HL-60 (cell line): Measurements from ENCODE around the gene FN3KRP.

ENCODE experiments used
- DNase-seq, 2 experiments: peaks; one replicate each; pipeline ENCODE4 v3.0.0-alpha.2; 2010 to 2020; ENCODE audit warnings: low read depth in 1 of 2, low spot score in 1 of 2
- H3K27ac ChIP-seq: fragments of 250-450 bp; sonication (Bioruptor Pico); replicated peaks from 2 replicates; pipeline ENCODE4 v1.5.1; 2020; ENCODE audit warnings: mild to moderate bottlenecking, moderate library complexity
- H3K27me3 ChIP-seq: fragments of 250-450 bp; sonication (Bioruptor Pico); 2 replicates; pipeline ENCODE4 v1.5.1; 2021; ENCODE audit warnings: mild to moderate bottlenecking, moderate library complexity; ENCODE audit not compliant: insufficient read depth, poor library complexity, severe bottlenecking
- H3K4me3 ChIP-seq: replicated peaks from 2 replicates; pipeline ENCODE4 v1.5.1; 2011; ENCODE audit warnings: mild to moderate bottlenecking, control low read depth, low read length; ENCODE audit not compliant: insufficient read depth
- CTCF ChIP-seq: IDR thresholded peaks from one replicate; pipeline ENCODE4 v1.5.1; 2011; ENCODE audit warnings: low read length, control low read depth, inconsistent platforms; ENCODE audit not compliant: insufficient read depth
- GABPA ChIP-seq: IDR thresholded peaks from 2 replicates; pipeline ENCODE4 v1.6.1; 2012; ENCODE audit warnings: low read depth
- POLR2AphosphoS5 ChIP-seq: IDR thresholded peaks from 2 replicates; pipeline ENCODE4 v1.6.1; 2012; ENCODE audit warnings: low read depth
- SPI1 ChIP-seq: IDR thresholded peaks from 2 replicates; pipeline ENCODE4 v1.6.1; 2012; ENCODE audit warnings: low read depth, mild to moderate bottlenecking, borderline replicate concordance
- TF ChIP-seq, protein P1 (sequence below): IDR thresholded peaks from 2 replicates; pipeline ENCODE4 v1.6.1; 2012; ENCODE audit warnings: low read depth; ENCODE audit not compliant: insufficient replicate concordance

Gene FN3KRP

DNA sequence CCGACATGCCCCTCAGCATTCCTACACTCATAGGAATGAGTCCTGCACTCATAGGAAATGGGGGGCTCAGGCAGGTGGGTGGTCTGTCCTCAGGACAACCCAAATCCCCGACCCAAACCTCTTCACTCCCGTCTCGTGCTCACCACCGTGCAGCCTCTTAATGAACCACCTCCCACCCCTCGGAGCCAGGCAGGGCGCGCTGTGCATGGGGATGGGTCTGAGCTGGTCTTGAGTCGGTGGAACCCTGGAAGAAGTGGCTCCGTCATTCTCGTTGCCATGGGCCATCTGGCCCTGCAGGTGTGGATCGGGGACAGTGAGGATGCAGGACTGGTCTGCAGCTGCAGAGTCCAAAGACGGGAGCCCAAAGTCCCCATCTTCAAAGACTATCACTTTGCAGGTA, 11.6 kb upstream of the FN3KRP start:
- Histone ChIP-seq H3K4me3 (no peak overlapping the region), H3K27me3 (no peaks in the 10 kb centered on the region), H3K27ac (no peak overlapping the region)
- no peak for DNase-seq
- TF ChIP-seq GABPA (no peak), POLR2AphosphoS5 (no peak), SPI1 (no peak), CTCF (no peak)
- TF ChIP-seq, protein P1, sequence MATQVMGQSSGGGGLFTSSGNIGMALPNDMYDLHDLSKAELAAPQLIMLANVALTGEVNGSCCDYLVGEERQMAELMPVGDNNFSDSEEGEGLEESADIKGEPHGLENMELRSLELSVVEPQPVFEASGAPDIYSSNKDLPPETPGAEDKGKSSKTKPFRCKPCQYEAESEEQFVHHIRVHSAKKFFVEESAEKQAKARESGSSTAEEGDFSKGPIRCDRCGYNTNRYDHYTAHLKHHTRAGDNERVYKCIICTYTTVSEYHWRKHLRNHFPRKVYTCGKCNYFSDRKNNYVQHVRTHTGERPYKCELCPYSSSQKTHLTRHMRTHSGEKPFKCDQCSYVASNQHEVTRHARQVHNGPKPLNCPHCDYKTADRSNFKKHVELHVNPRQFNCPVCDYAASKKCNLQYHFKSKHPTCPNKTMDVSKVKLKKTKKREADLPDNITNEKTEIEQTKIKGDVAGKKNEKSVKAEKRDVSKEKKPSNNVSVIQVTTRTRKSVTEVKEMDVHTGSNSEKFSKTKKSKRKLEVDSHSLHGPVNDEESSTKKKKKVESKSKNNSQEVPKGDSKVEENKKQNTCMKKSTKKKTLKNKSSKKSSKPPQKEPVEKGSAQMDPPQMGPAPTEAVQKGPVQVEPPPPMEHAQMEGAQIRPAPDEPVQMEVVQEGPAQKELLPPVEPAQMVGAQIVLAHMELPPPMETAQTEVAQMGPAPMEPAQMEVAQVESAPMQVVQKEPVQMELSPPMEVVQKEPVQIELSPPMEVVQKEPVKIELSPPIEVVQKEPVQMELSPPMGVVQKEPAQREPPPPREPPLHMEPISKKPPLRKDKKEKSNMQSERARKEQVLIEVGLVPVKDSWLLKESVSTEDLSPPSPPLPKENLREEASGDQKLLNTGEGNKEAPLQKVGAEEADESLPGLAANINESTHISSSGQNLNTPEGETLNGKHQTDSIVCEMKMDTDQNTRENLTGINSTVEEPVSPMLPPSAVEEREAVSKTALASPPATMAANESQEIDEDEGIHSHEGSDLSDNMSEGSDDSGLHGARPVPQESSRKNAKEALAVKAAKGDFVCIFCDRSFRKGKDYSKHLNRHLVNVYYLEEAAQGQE: no peak

DNA sequence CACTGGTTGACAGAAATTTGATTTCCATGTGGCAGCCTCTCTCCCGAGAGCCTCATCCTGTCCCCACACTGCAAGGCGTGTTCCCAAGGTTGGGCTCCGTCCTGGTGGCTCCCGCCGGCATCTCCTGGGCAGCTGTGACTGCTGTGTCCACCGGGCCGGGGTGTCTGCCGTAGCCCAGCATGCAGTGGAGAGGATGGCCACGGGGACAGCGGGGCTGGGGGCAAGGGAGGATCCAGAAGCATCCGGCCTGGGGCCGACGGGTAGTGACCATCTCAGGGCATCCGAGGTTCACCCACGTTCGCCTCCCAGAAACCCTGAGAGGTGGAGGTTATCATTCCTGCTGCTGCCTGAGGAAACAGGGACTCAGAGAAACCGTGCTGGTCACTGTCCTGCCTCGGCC, 10.8 kb upstream of the FN3KRP start:
- Histone ChIP-seq H3K4me3 (no peak overlapping the region), H3K27ac (no peak overlapping the region), H3K27me3 (no peaks in the 10 kb centered on the region)
- no peak for DNase-seq
- TF ChIP-seq POLR2AphosphoS5: no peak
- TF ChIP-seq, protein P1: no peak
- no peak for TF ChIP-seq SPI1
- no peak for TF ChIP-seq GABPA
- no peak for TF ChIP-seq CTCF

- TF ChIP-seq POLR2AphosphoS5: no peak
- no peak for TF ChIP-seq CTCF
- TF ChIP-seq, protein P1: no peak
- TF ChIP-seq GABPA: no peak
- no peak for TF ChIP-seq SPI1
- no peak for DNase-seq
- H3K27ac ChIP-seq: no peak overlapping the region
These were observed 7.4 kb upstream of the FN3KRP start for GRCh38 chr17:82709024-82709675.

More at GRCh38 chr17:82709024-82709675, 7.4 kb upstream of the FN3KRP start:
- Histone ChIP-seq H3K27me3 (no peaks in the 10 kb centered on the region), H3K4me3 (no peak overlapping the region)
